IMR-90 (cell line): ENCODE measurements around the gene ITM2B. TPM values are rescaled to one million over a fixed set of nuclear protein-coding genes. Genes with fewer than 3 reads are reported as not detected.

Source experiments
- ATAC-seq: fragments of 200-7000 bp; cut with Tn5 transposase; 2 replicates; pipeline ENCODE4 v1.9.1; 2020; ENCODE audit warnings: low read depth, mild to moderate bottlenecking, moderate library complexity
- BruUV-seq: library from RNA; stranded (reverse); fragments of 400-500 nt; replicated peaks from 2 replicates; lab custom pipeline; 2021; lab: Mats Ljungman, UMichigan
- CTCF ChIA-PET: fragments of 300-600 bp; formaldehyde crosslinking; extraction: SDS; loops from one replicate; lab custom pipeline; 2021; ENCODE audit warnings: antibody characterized with exemption; lab: Yijun Ruan, JAX
- POLR2A ChIA-PET: fragments of 300-600 bp; sonication (Branson Sonifier 250); formaldehyde crosslinking; loops from one replicate; lab custom pipeline; 2022; ENCODE audit warnings: antibody characterized with exemption; ENCODE audit not compliant: unreplicated experiment; lab: Charles Lee
- DNase-seq: peaks from one replicate; pipeline ENCODE4 v3.0.0; 2013
- H2AFZ ChIP-seq: replicated peaks from 2 replicates; pipeline ENCODE3; 2013; ENCODE audit warnings: low read length, mild to moderate bottlenecking; ENCODE audit not compliant: poor library complexity
- H2AK5ac ChIP-seq: 2 replicates; pipeline ENCODE4 v1.6.1; 2013; ENCODE audit warnings: low read depth, low read length, inconsistent platforms
- H2AK9ac ChIP-seq: replicated peaks from 2 replicates; pipeline ENCODE3; 2013; ENCODE audit warnings: mild to moderate bottlenecking, low read depth, low read length, moderate library complexity; ENCODE audit not compliant: poor library complexity
- H2BK120ac ChIP-seq: 2 replicates; pipeline ENCODE4 v1.6.1; 2013; ENCODE audit warnings: low read depth, low read length, inconsistent platforms
- H2BK15ac ChIP-seq: 3 replicates; pipeline ENCODE4 v1.6.1; 2013; ENCODE audit warnings: low read depth, low read length, inconsistent platforms
- H2BK20ac ChIP-seq: 2 replicates; pipeline ENCODE4 v1.6.1; 2013; ENCODE audit warnings: low read depth, mild to moderate bottlenecking, inconsistent platforms, low read length, moderate library complexity
- H2BK5ac ChIP-seq: 2 replicates; pipeline ENCODE4 v1.6.1; 2013; ENCODE audit warnings: mild to moderate bottlenecking, low read depth, low read length, inconsistent platforms; ENCODE audit not compliant: poor library complexity, severe bottlenecking
- H3K14ac ChIP-seq: replicated peaks from 2 replicates; pipeline ENCODE4 v1.6.1; 2013; ENCODE audit warnings: low read depth, low read length, inconsistent platforms
- H3K18ac ChIP-seq: 2 replicates; pipeline ENCODE4 v1.6.1; 2013; ENCODE audit warnings: low read depth, low read length, control low read depth
- H3K23ac ChIP-seq: 2 replicates; pipeline ENCODE4 v1.6.1; 2013; ENCODE audit warnings: low read depth, low read length, inconsistent platforms
- H3K27ac ChIP-seq: 2 replicates; pipeline ENCODE4 v1.5.1; 2013; ENCODE audit warnings: mild to moderate bottlenecking, control low read depth, low read length; ENCODE audit not compliant: insufficient read depth
- H3K27me3 ChIP-seq: 2 replicates; pipeline ENCODE4 v1.6.1; 2013; ENCODE audit warnings: low read length; ENCODE audit not compliant: control insufficient read depth, insufficient read depth
- H3K36me3 ChIP-seq: 2 replicates; pipeline ENCODE4 v1.6.1; 2013; ENCODE audit warnings: low read length, mixed read lengths; ENCODE audit not compliant: control insufficient read depth, insufficient read depth
- H3K4ac ChIP-seq: 2 replicates; pipeline ENCODE4 v1.6.1; 2013; ENCODE audit warnings: low read depth, low read length, inconsistent platforms
- H3K4me1 ChIP-seq: 2 replicates; pipeline ENCODE4 v1.6.1; 2013; ENCODE audit warnings: low read length, mixed read lengths; ENCODE audit not compliant: control insufficient read depth, insufficient read depth
- H3K4me2 ChIP-seq: 2 replicates; pipeline ENCODE4 v1.6.1; 2013; ENCODE audit warnings: low read depth, mild to moderate bottlenecking, control low read depth, low read length, moderate library complexity
- H3K4me3 ChIP-seq: 2 replicates; pipeline ENCODE4 v1.5.1; 2013; ENCODE audit warnings: low read depth, mild to moderate bottlenecking, control low read depth, low read length, moderate library complexity; ENCODE audit not compliant: insufficient read depth
- H3K56ac ChIP-seq: 2 replicates; pipeline ENCODE4 v1.6.1; 2013; ENCODE audit warnings: low read length, inconsistent platforms; ENCODE audit not compliant: insufficient read depth; ENCODE audit errors: extremely low read depth
- H3K79me1 ChIP-seq, 2 experiments: 2 replicates each; pipeline ENCODE4 v1.6.1; 2013; ENCODE audit warnings: low read length in 2 of 2, inconsistent platforms in 1 of 2, low read depth in 1 of 2
- H3K9ac ChIP-seq: 2 replicates; pipeline ENCODE4 v1.6.1; 2013; ENCODE audit warnings: low read depth, low read length, control low read depth
- H3K9me1 ChIP-seq: 2 replicates; pipeline ENCODE4 v1.6.1; 2013; ENCODE audit warnings: low read length, inconsistent platforms; ENCODE audit not compliant: insufficient read depth
- H3K9me3 ChIP-seq: 2 replicates; pipeline ENCODE4 v1.6.1; 2013; ENCODE audit warnings: low read length; ENCODE audit not compliant: control insufficient read depth, insufficient read depth
- H4K20me1 ChIP-seq: 2 replicates; pipeline ENCODE4 v1.6.1; 2013; ENCODE audit warnings: low read length, inconsistent platforms; ENCODE audit not compliant: insufficient read depth
- H4K5ac ChIP-seq: 2 replicates; pipeline ENCODE4 v1.6.1; 2013; ENCODE audit warnings: mild to moderate bottlenecking, low read depth, low read length, control low read depth
- H4K8ac ChIP-seq, 2 experiments: 2 replicates each; pipeline ENCODE4 v1.6.1; 2013; ENCODE audit warnings: low read depth in 2 of 2, low read length in 2 of 2, control low read depth in 1 of 2, inconsistent platforms in 1 of 2
- H4K91ac ChIP-seq: 2 replicates; pipeline ENCODE4 v1.6.1; 2013; ENCODE audit warnings: low read depth, low read length, inconsistent platforms; ENCODE audit not compliant: insufficient read depth
- CEBPB ChIP-seq: IDR thresholded peaks from 2 replicates; pipeline ENCODE4 v1.6.1; 2012; ENCODE audit warnings: low read depth, low read length, improper control_type of control experiment
- CHD1 ChIP-seq: IDR thresholded peaks from 2 replicates; pipeline ENCODE4 v1.6.1; 2012; ENCODE audit warnings: low read depth, low read length, improper control_type of control experiment
- CTCF ChIP-seq: conservative IDR thresholded peaks from 2 replicates; pipeline ENCODE4 v1.5.1; 2012; ENCODE audit warnings: mild to moderate bottlenecking, low read depth, low read length, improper control_type of control experiment
- MAFK ChIP-seq: IDR thresholded peaks from 2 replicates; pipeline ENCODE4 v1.6.1; 2012; ENCODE audit warnings: low read depth, low read length, improper control_type of control experiment
- MAZ ChIP-seq: IDR thresholded peaks from 2 replicates; pipeline ENCODE4 v1.6.1; 2012; ENCODE audit warnings: low read depth, mild to moderate bottlenecking, low read length, improper control_type of control experiment, moderate library complexity, borderline replicate concordance
- RFX5 ChIP-seq: IDR thresholded peaks from 2 replicates; pipeline ENCODE4 v1.8.0; 2012; ENCODE audit warnings: low read depth, mild to moderate bottlenecking, low read length, moderate library complexity
- SMC3 ChIP-seq: fragments of 150-350 bp; IDR thresholded peaks from 2 replicates; pipeline ENCODE4 v1.6.1; 2016; ENCODE audit warnings: low read depth, mild to moderate bottlenecking, antibody characterized with exemption, low read length, moderate library complexity
- WGBS, 2 experiments: methylation state at CpG; one replicate each; pipeline versions ENCODE4 v1.1.5 to v1.1.7; 2013; ENCODE audit warnings: missing lambda C conversion rate in 2 of 2; ENCODE audit not compliant: insufficient read length in 1 of 2; ENCODE audit errors: extremely low coverage in 2 of 2; 5-methylcytosine and 5-hydroxymethylcytosine counted together
- dilution Hi-C: fragments of 300-500 bp; cut with HindIII; formaldehyde crosslinking; loops from one replicate; pipeline ENCODE4 v1.14.3; 2018; ENCODE audit warnings: low sequenced_read_pairs; ENCODE audit not compliant: unreplicated experiment
- in situ Hi-C: fragments of 300-500 bp; cut with MboI; formaldehyde crosslinking; loops from 3 replicates; pipeline ENCODE4 v1.14.3; 2019; ENCODE audit warnings: low sequenced_read_pairs, inconsistent platforms, mixed read lengths
- intact Hi-C: fragments of 100-400 bp; cut with micrococcal nuclease; formaldehyde crosslinking; loops from 2 replicates; pipeline ENCODE4 v1.10.0; 2022
- polyA plus RNA-seq, 3 experiments: library from polyadenylated mRNA; depleted of rRNA; stranded (reverse); fragments of >200 nt; gene quantifications; 2 replicates each; pipeline ENCODE4 v1.2.3, GENCODE V29; 2012; ENCODE audit warnings: low replicate concordance in 1 of 3
- total RNA-seq: library from RNA; depleted of rRNA; stranded (reverse); fragments of >200 nt; gene quantifications from 2 replicates; pipeline ENCODE4 v1.2.3, GENCODE V29; 2012

ITM2B gene
- total and polyA plus RNA-seq, 2 of the 4 experiments (the other 2 are of a cell fraction), result 51.1 to 158 TPM

GRCh38 chr13:48246102-48246501 lies 13.1 kb downstream of the ITM2B start:
- Histone ChIP-seq H4K8ac (no peak overlapping the region), H2BK20ac (no peak overlapping the region), H4K20me1 (no peaks in the 10 kb centered on the region; the same call in 1 of the 2 replicates), H3K27me3 (no peaks in the 10 kb centered on the region), H3K4ac (no peak overlapping the region), H2BK5ac (no peak overlapping the region), H2AK5ac (no peak overlapping the region), H4K5ac (no peak overlapping the region), H3K4me1 (no peaks in the 10 kb centered on the region), H3K18ac (no peak overlapping the region), H3K4me2 (no peak overlapping the region), H2BK120ac (no peak overlapping the region), H3K9me3 (no peaks in the 10 kb centered on the region), H4K91ac (no peak overlapping the region), H2AK9ac (no peak overlapping the region), H3K4me3 (no peak overlapping the region), H3K79me1 (peaks cover 8 to 22% of the 10 kb centered on the region in 2 experiments), H2AFZ (no peak overlapping the region), H3K56ac (no peak overlapping the region), H3K36me3 (no peaks in the 10 kb centered on the region), H3K27ac (no peak overlapping the region), H2BK15ac (no peak overlapping the region), H3K14ac (no peak overlapping the region), H3K23ac (no peak overlapping the region), H3K9ac (no peak overlapping the region), H3K9me1 (no peaks in the 10 kb centered on the region)
- in situ Hi-C loops (no loop called here), dilution Hi-C loops (no loop called here), intact Hi-C loops (no loop called here)
- no TSS peak for BruUV-seq
- ATAC-seq (no peak), DNase-seq (no peak)
- WGBS, 2 experiments, result no CpG with 5 or more reads among the region's 2 CpGs
- ChIA-PET CTCF (no interaction called here), POLR2A (no interaction called here)
- TF ChIP-seq CEBPB, result no peak
- no peak for TF ChIP-seq CHD1
- TF ChIP-seq CTCF, result no peak
- no peak for TF ChIP-seq RFX5
- TF ChIP-seq SMC3, result no peak
- TF ChIP-seq MAFK, result no peak
- no peak for TF ChIP-seq MAZ
